Panc1 (cell line): ENCODE measurements around the gene SLC9A8. TPM values are rescaled to one million over a fixed set of nuclear protein-coding genes. Genes with fewer than 3 reads are reported as not detected.
A peak's percentile ranks its signal among the peaks of the same experiment; 100 is the strongest.

ENCODE experiments used
- ATAC-seq: fragments of 200-7000 bp; cut with Tn5 transposase; 2 replicates; pipeline ENCODE4 v1.9.1; 2020; ENCODE audit warnings: mild to moderate bottlenecking, moderate library complexity
- BruUV-seq: library from RNA; stranded (reverse); fragments of 400-500 nt; replicated peaks from 2 replicates; lab custom pipeline; 2021; lab: Mats Ljungman, UMichigan
- CTCF ChIA-PET: fragments of 300-600 bp; sonication (Branson Sonifier 250); formaldehyde crosslinking; loops from one replicate; lab custom pipeline; 2022; ENCODE audit warnings: antibody characterized with exemption; lab: Charles Lee
- POLR2A ChIA-PET: fragments of 300-600 bp; sonication (Branson Sonifier 250); formaldehyde crosslinking; loops from one replicate; lab custom pipeline; 2022; ENCODE audit warnings: antibody characterized with exemption; lab: Charles Lee
- DNase-seq: peaks from one replicate; pipeline ENCODE4 v3.0.0-alpha.2; 2010; ENCODE audit warnings: low read depth, low spot score
- H3K27ac ChIP-seq: 2 replicates; pipeline ENCODE4 v1.5.1; 2011; ENCODE audit warnings: mild to moderate bottlenecking, low read length, inconsistent platforms
- H3K27me3 ChIP-seq: fragments of 200-500 bp; sonication (Bioruptor generic); 2 replicates; pipeline ENCODE4 v1.6.0; 2014; ENCODE audit warnings: low read length, inconsistent platforms; ENCODE audit not compliant: control insufficient read depth, insufficient read depth
- H3K36me3 ChIP-seq: fragments of 200-500 bp; sonication (Bioruptor generic); 2 replicates; pipeline ENCODE4 v1.5.1; 2014; ENCODE audit warnings: inconsistent platforms, mild to moderate bottlenecking, low read length, moderate library complexity; ENCODE audit not compliant: control insufficient read depth, insufficient read depth
- H3K4me1 ChIP-seq: 2 replicates; pipeline ENCODE4 v1.5.1; 2011; ENCODE audit warnings: inconsistent platforms, mild to moderate bottlenecking, low read length, moderate library complexity; ENCODE audit not compliant: control insufficient read depth, insufficient read depth
- H3K4me3 ChIP-seq, 2 experiments: 2 replicates each; pipeline ENCODE4 v1.5.1; 2011 to 2012; ENCODE audit warnings: low read depth in 2 of 2, low read length in 2 of 2, mild to moderate bottlenecking in 2 of 2, inconsistent platforms in 1 of 2, moderate library complexity in 1 of 2
- H3K9me3 ChIP-seq: fragments of 200-500 bp; sonication (Bioruptor generic); 2 replicates; pipeline ENCODE4 v1.5.1; 2014; ENCODE audit warnings: low read depth, mild to moderate bottlenecking, inconsistent platforms, low read length, moderate library complexity; ENCODE audit not compliant: control insufficient read depth, insufficient read depth
- CTCF ChIP-seq: fragments of 450-650 bp; IDR thresholded peaks from 2 replicates; pipeline ENCODE4 v1.5.1; 2017; ENCODE audit warnings: mild to moderate bottlenecking
- POLR2AphosphoS5 ChIP-seq: IDR thresholded peaks from 2 replicates; pipeline ENCODE4 v1.6.1; 2012; ENCODE audit warnings: mild to moderate bottlenecking, low read depth, low read length, moderate library complexity
- SIN3A ChIP-seq: IDR thresholded peaks from 2 replicates; pipeline ENCODE4 v1.6.1; 2012; ENCODE audit warnings: low read depth, mild to moderate bottlenecking, low read length, moderate library complexity, borderline replicate concordance; ENCODE audit not compliant: insufficient read depth
- TCF7L2 ChIP-seq: IDR thresholded peaks from 2 replicates; pipeline ENCODE4 v1.6.1; 2011; ENCODE audit warnings: mild to moderate bottlenecking, low read depth, low read length, inconsistent platforms
- in situ Hi-C: cut with HindIII; loops from 2 replicates; pipeline ENCODE4 v1.10.0; 2016; ENCODE audit warnings: low sequenced_read_pairs, low pct_unique_long_range_greater_than_20kb
- intact Hi-C: fragments of 100-400 bp; cut with micrococcal nuclease; formaldehyde crosslinking; loops from one replicate; pipeline ENCODE4 v1.10.0; 2022; ENCODE audit not compliant: unreplicated experiment
- total RNA-seq: library from RNA; stranded (reverse); gene quantifications from one replicate; pipeline ENCODE4 v1.2.1, GENCODE V29; 2021; ENCODE audit not compliant: unreplicated experiment
- TF ChIP-seq, protein P1 (sequence below), 2 experiments: IDR thresholded peaks; 2 replicates each; pipeline ENCODE4 v1.6.1; 2011 to 2012; ENCODE audit warnings: low read depth in 2 of 2, control low read depth in 1 of 2, low read length in 1 of 2, mild to moderate bottlenecking in 1 of 2, moderate library complexity in 1 of 2; ENCODE audit not compliant: insufficient read depth in 1 of 2

SLC9A8 gene
- total RNA-seq, 1 experiment from 2014 or later = 6.7 TPM

DNA sequence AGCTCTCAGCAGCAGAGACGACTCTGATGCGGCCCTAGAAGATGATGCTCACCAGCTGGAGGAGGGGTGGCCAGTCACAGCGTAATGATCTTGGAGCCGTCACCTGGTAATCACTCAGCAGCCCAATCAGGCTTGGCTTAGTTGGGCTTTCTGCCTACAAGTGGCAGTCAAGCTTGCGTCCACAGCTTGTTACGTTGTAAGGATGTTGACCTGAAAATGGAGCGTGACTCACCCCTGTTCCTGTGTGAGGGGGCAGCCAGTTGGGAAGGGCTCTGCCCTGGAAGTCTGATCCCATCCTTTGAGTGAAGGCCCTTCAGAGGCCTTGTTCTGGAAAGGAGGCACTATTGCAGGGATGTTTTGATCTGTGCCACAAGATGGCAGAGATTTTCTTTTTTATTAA, 52.9 kb downstream of the SLC9A8 start:
- H3K4me3 ChIP-seq = no peak overlapping the region
- H3K9me3 ChIP-seq = no peaks in the 10 kb centered on the region
- intact Hi-C loops = no loop called here
- H3K27me3 ChIP-seq = no peaks in the 10 kb centered on the region
- ChIA-PET CTCF (no interaction called here), POLR2A (no interaction called here)
- BruUV-seq = no TSS peak
- H3K36me3 ChIP-seq = no peaks in the 10 kb centered on the region
- no peak for DNase-seq
- no peaks in the 10 kb centered on the region for H3K4me1 ChIP-seq
- TF ChIP-seq SIN3A (no peak), TCF7L2 (no peak), POLR2AphosphoS5 (no peak), CTCF (no peak)
- TF ChIP-seq, protein P1, sequence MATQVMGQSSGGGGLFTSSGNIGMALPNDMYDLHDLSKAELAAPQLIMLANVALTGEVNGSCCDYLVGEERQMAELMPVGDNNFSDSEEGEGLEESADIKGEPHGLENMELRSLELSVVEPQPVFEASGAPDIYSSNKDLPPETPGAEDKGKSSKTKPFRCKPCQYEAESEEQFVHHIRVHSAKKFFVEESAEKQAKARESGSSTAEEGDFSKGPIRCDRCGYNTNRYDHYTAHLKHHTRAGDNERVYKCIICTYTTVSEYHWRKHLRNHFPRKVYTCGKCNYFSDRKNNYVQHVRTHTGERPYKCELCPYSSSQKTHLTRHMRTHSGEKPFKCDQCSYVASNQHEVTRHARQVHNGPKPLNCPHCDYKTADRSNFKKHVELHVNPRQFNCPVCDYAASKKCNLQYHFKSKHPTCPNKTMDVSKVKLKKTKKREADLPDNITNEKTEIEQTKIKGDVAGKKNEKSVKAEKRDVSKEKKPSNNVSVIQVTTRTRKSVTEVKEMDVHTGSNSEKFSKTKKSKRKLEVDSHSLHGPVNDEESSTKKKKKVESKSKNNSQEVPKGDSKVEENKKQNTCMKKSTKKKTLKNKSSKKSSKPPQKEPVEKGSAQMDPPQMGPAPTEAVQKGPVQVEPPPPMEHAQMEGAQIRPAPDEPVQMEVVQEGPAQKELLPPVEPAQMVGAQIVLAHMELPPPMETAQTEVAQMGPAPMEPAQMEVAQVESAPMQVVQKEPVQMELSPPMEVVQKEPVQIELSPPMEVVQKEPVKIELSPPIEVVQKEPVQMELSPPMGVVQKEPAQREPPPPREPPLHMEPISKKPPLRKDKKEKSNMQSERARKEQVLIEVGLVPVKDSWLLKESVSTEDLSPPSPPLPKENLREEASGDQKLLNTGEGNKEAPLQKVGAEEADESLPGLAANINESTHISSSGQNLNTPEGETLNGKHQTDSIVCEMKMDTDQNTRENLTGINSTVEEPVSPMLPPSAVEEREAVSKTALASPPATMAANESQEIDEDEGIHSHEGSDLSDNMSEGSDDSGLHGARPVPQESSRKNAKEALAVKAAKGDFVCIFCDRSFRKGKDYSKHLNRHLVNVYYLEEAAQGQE (IDR thresholded peaks at IDR 0.05; ENCODE audit: insufficient read depth in 1 of 2, low read depth in 2 of 2, low read length in 1 of 2) = no peak
- in situ Hi-C loops = no loop called here
- peak; percentile 51; the same call in 1 of the 2 replicates for ATAC-seq
- no peak overlapping the region for H3K27ac ChIP-seq

- Histone ChIP-seq H3K36me3 (no peaks in the 10 kb centered on the region), H3K4me3 (no peak overlapping the region), H3K27ac (no peak overlapping the region), H3K4me1 (no peaks in the 10 kb centered on the region), H3K27me3 (no peaks in the 10 kb centered on the region), H3K9me3 (no peaks in the 10 kb centered on the region)
- TF ChIP-seq TCF7L2 (no peak), SIN3A (no peak), CTCF (no peak), POLR2AphosphoS5 (no peak)
- TF ChIP-seq, protein P1 (IDR thresholded peaks at IDR 0.05; ENCODE audit: insufficient read depth in 1 of 2, low read depth in 2 of 2, low read length in 1 of 2) = no peak
- intact Hi-C loops = no loop called here
- ChIA-PET POLR2A (no interaction called here), CTCF (no interaction called here)
- in situ Hi-C loops = no loop called here
- no peak for ATAC-seq
- BruUV-seq = no TSS peak
- no peak for DNase-seq
These were observed 53.4 kb downstream of the SLC9A8 start for GRCh38 chr20:49866051-49866450.
